A549 (cell line): ENCODE measurements around the gene ANXA1. TPM values are rescaled to one million over a fixed set of nuclear protein-coding genes. Genes with fewer than 3 reads are reported as not detected.
A peak's percentile ranks its signal among the peaks of the same experiment; 100 is the strongest.

Experiments
- ATAC-seq, 2 experiments: fragments of 200-7000 bp in 1 of 2; fragments of >200 bp in 1 of 2; cut with Nextera tagmentation in 1 of 2; cut with Tn5 transposase in 1 of 2; 3 replicates each; pipeline versions ENCODE4 v1.8.0 to v1.9.1; 2018 to 2020; ENCODE audit warnings: mild to moderate bottlenecking in 1 of 2, moderate library complexity in 1 of 2
- CTCF ChIA-PET: fragments of 300-600 bp; sonication (Branson Sonifier 250); formaldehyde crosslinking; extraction: SDS; loops from one replicate; lab custom pipeline; 2021; ENCODE audit warnings: antibody characterized with exemption, inconsistent platforms; lab: Yijun Ruan, JAX
- POLR2A ChIA-PET: fragments of 350-600 bp; formaldehyde crosslinking; extraction: SDS; loops from one replicate; lab custom pipeline; 2021; ENCODE audit warnings: antibody characterized with exemption, inconsistent platforms; lab: Yijun Ruan, JAX
- DNase-seq, 2 experiments: peaks; one replicate each; pipeline versions ENCODE4 v3.0.0 to v3.0.0-alpha.2; 2011 to 2016; ENCODE audit warnings: low read depth in 1 of 2, low spot score in 1 of 2
- FAIRE-seq: peaks from 2 replicates; lab custom pipeline; 2011; peaks lifted over from hg19 to GRCh38; lab: Jason Lieb, UNC
- H3K27ac ChIP-seq, 2 experiments: fragments of >200 bp; sonication (Bioruptor Twin); formaldehyde crosslinking; 3 replicates each; pipeline ENCODE4 v1.5.1; 2016 to 2017
- H3K4me1 ChIP-seq: fragments of >200 bp; sonication (Bioruptor Twin); formaldehyde crosslinking; 3 replicates; pipeline ENCODE4 v1.6.1; 2016
- H3K4me2 ChIP-seq: fragments of >200 bp; sonication (Bioruptor Twin); formaldehyde crosslinking; 3 replicates; pipeline ENCODE4 v1.6.1; 2016
- H3K4me3 ChIP-seq: fragments of >200 bp; sonication (Bioruptor Twin); formaldehyde crosslinking; 3 replicates; pipeline ENCODE4 v1.5.1; 2016
- H3K9me3 ChIP-seq: fragments of >200 bp; sonication (Bioruptor Twin); formaldehyde crosslinking; 3 replicates; pipeline ENCODE4 v1.6.1; 2016
- CBX8 ChIP-seq: fragments of 200-600 bp; sonication (generic); IDR thresholded peaks from 2 replicates; pipeline ENCODE4 v1.6.1; 2016
- CEBPB ChIP-seq, 2 experiments: fragments of >200 bp in 1 of 2; sonication (Bioruptor Twin) in 1 of 2; formaldehyde crosslinking in 1 of 2; IDR thresholded peaks; 2 replicates each; pipeline ENCODE4 v1.6.1; 2012 to 2016
- EP300 ChIP-seq, 2 experiments: fragments of >200 bp; sonication (Bioruptor Twin); formaldehyde crosslinking; IDR thresholded peaks; 2 replicates in 1 of 2; 3 replicates in 1 of 2; pipeline ENCODE4 v1.6.1; 2016 to 2017
- FOSL2 ChIP-seq, 2 experiments: fragments of 450-650 bp in 1 of 2; fragments of >200 bp in 1 of 2; sonication (Bioruptor Twin) in 1 of 2; formaldehyde crosslinking; IDR thresholded peaks; 2 replicates each; pipeline versions ENCODE4 v1.5.0 to v1.6.1; 2016 to 2020; ENCODE audit warnings: mild to moderate bottlenecking in 1 of 2, moderate library complexity in 1 of 2
- GATA3 ChIP-seq: IDR thresholded peaks from 2 replicates; pipeline ENCODE4 v1.6.1; 2012; ENCODE audit warnings: borderline replicate concordance
- HDAC2 ChIP-seq: fragments of 200-600 bp; sonication (generic); IDR thresholded peaks from 2 replicates; pipeline ENCODE4 v1.6.1; 2016
- JUN ChIP-seq, 2 experiments: fragments of >200 bp; sonication (Bioruptor Twin); formaldehyde crosslinking; IDR thresholded peaks; 2 replicates in 1 of 2; 3 replicates in 1 of 2; pipeline ENCODE4 v1.6.1; 2016 to 2017
- JUNB ChIP-seq: fragments of >200 bp; sonication (Bioruptor Twin); formaldehyde crosslinking; IDR thresholded peaks from 2 replicates; pipeline ENCODE4 v1.6.1; 2016
- RAD21 ChIP-seq, 2 experiments: fragments of >200 bp in 1 of 2; sonication (Bioruptor Twin) in 1 of 2; formaldehyde crosslinking in 1 of 2; IDR thresholded peaks in 1 of 2; conservative IDR thresholded peaks in 1 of 2; 2 replicates in 1 of 2; 3 replicates in 1 of 2; pipeline ENCODE4 v1.6.1; 2012 to 2018; ENCODE audit warnings: inconsistent platforms in 1 of 2
- RARB ChIP-seq: fragments of 250-450 bp; sonication (Bioruptor Pico); IDR thresholded peaks from 2 replicates; pipeline ENCODE4 v1.8.0; 2021; ENCODE audit warnings: mild to moderate bottlenecking, moderate library complexity
- RCOR1 ChIP-seq: fragments of 150-350 bp; IDR thresholded peaks from 2 replicates; pipeline ENCODE4 v1.6.1; 2014; ENCODE audit warnings: antibody characterized with exemption, low read length, low read depth
- RFX5 ChIP-seq: fragments of 450-650 bp; IDR thresholded peaks from 2 replicates; pipeline ENCODE4 v1.7.1; 2014; ENCODE audit warnings: antibody characterized with exemption, mild to moderate bottlenecking, moderate library complexity
- SMC3 ChIP-seq: fragments of >200 bp; sonication (Bioruptor Twin); formaldehyde crosslinking; IDR thresholded peaks from 3 replicates; pipeline ENCODE4 v1.6.1; 2018; ENCODE audit warnings: inconsistent platforms
- TFCP2L1 ChIP-seq: fragments of 250-450 bp; sonication (Bioruptor Pico); IDR thresholded peaks from 2 replicates; pipeline ENCODE4 v1.5.0; 2021; ENCODE audit warnings: mild to moderate bottlenecking
- ZFP36 ChIP-seq: fragments of 450-650 bp; IDR thresholded peaks from 2 replicates; pipeline ENCODE4 v1.6.1; 2014; ENCODE audit warnings: borderline replicate concordance; ENCODE audit not compliant: partially characterized antibody
- ZNF302 ChIP-seq: fragments of 250-450 bp; sonication (Bioruptor Pico); IDR thresholded peaks from 2 replicates; pipeline ENCODE4 v1.9.0; 2021; ENCODE audit warnings: inconsistent platforms, mild to moderate bottlenecking, moderate library complexity
- WGBS: methylation state at CpG from one replicate; pipeline ENCODE4 v1.1.6; 2017; ENCODE audit errors: missing lambda C conversion rate; 5-methylcytosine and 5-hydroxymethylcytosine counted together
- polyA plus RNA-seq, 4 experiments: library from polyadenylated mRNA; depleted of rRNA in 3 of 4; stranded (reverse); fragments of >200 nt; fragmentation: RNase III in 1 of 4; extraction: RNeasy Plus Mini Kit Qiagen cat#74134 plus additional on column Dnase treatment in 1 of 4; gene quantifications; 2 replicates in 3 of 4; 3 replicates in 1 of 4; pipeline ENCODE4 v1.2.3, GENCODE V29; 2011 to 2017
- TF ChIP-seq, protein P1 (sequence below): fragments of >200 bp; sonication (Bioruptor Twin); formaldehyde crosslinking; IDR thresholded peaks from 3 replicates; pipeline ENCODE4 v1.6.1; 2016
- TF ChIP-seq, protein P2 (sequence below): fragments of >200 bp; sonication (Bioruptor Twin); formaldehyde crosslinking; IDR thresholded peaks from 3 replicates; pipeline ENCODE4 v1.5.1; 2016
- TF ChIP-seq, protein P3 (sequence below): fragments of 200-600 bp; sonication (generic); IDR thresholded peaks from 2 replicates; pipeline ENCODE4 v1.6.1; 2016; ENCODE audit warnings: antibody characterized with exemption, mild to moderate bottlenecking, moderate library complexity

The ANXA1 gene
- polyA plus RNA-seq, 2 of the 4 experiments (the other 2 are of a cell fraction) = 1,601 to 1,990 TPM

DNA sequence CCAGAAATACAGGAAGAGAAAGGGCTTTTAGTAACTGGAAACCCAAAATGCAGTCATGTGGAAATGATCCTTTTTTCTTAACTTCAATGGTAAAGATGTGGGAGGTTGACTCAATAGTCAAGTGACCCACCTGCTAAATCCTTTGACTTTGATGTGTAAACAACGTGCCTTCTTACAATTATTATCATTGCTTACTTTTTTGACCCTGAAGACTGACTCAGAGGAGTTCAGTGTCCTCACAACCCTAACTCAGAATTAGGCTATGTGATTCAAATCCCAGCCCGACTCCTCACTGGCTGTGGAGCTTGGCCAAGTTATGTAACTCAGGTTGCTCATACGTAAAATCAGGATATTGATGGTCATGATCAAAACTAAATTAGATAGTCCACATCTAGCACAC, 27.9 kb downstream of the ANXA1 start:
- H3K27ac ChIP-seq = peak overlapping the region; percentile 84 to 88
- H3K9me3 ChIP-seq = no peaks in the 10 kb centered on the region
- H3K4me3 ChIP-seq = no peak overlapping the region
- DNase-seq = peak in 1 of 2 experiments; percentile 78
- WGBS = 2% methylated on average over 3 of the region's 3 CpGs
- H3K4me2 ChIP-seq = peak overlapping the region; percentile 79
- ChIA-PET POLR2A (interaction anchor here (0.6 to 1.6 kb wide), 3 partner anchors 9 to 46 kb away, joined by 3 to 6 read pairs (median 5); no protein-coding TSS in a partner anchor), CTCF (interaction anchor here (0.6 to 3.7 kb wide), 9 partner anchors 16 to 323 kb away, joined by 3 to 15 read pairs (median 5); no protein-coding TSS in a partner anchor)
- peak; percentile 3 to 31; a peak in 3 of 6 replicates for ATAC-seq
- TF ChIP-seq TFCP2L1 (CRISPR knock-in tag) (no peak), SMC3 (0 out of 3 replicates have a peak, but pooled peaks have one; percentile 36), GATA3 (peak; percentile 83), JUNB (peak; percentile 93), ZNF302 (CRISPR knock-in tag) (no peak), HDAC2 (no peak), JUN (IDR thresholded peaks at IDR 0.05) (peak; percentile 87 to 91; a peak in 4 of 5 replicates), FOSL2 (IDR thresholded peaks at IDR 0.05) (peak; percentile 76), FOSL2 (CRISPR knock-in tag; IDR thresholded peaks at IDR 0.05) (peak; percentile 70), CEBPB (IDR thresholded peaks at IDR 0.05) (peak; percentile 52 to 68; a peak in 3 of 4 replicates), RAD21 (conservative IDR thresholded peaks at IDR 0.05 in 1 of 2, IDR thresholded peaks at IDR 0.05 in 1 of 2) (peak in 1 of 2 experiments; percentile 26; a peak in 1 of 5 replicates), EP300 (IDR thresholded peaks at IDR 0.05) (peak; percentile 88 to 93; a peak in 4 of 5 replicates)
- TF ChIP-seq, protein P1, sequence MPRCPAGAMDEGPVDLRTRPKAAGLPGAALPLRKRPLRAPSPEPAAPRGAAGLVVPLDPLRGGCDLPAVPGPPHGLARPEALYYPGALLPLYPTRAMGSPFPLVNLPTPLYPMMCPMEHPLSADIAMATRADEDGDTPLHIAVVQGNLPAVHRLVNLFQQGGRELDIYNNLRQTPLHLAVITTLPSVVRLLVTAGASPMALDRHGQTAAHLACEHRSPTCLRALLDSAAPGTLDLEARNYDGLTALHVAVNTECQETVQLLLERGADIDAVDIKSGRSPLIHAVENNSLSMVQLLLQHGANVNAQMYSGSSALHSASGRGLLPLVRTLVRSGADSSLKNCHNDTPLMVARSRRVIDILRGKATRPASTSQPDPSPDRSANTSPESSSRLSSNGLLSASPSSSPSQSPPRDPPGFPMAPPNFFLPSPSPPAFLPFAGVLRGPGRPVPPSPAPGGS = peak; percentile 73; the same call in 1 of the 3 replicates
- TF ChIP-seq, protein P2, sequence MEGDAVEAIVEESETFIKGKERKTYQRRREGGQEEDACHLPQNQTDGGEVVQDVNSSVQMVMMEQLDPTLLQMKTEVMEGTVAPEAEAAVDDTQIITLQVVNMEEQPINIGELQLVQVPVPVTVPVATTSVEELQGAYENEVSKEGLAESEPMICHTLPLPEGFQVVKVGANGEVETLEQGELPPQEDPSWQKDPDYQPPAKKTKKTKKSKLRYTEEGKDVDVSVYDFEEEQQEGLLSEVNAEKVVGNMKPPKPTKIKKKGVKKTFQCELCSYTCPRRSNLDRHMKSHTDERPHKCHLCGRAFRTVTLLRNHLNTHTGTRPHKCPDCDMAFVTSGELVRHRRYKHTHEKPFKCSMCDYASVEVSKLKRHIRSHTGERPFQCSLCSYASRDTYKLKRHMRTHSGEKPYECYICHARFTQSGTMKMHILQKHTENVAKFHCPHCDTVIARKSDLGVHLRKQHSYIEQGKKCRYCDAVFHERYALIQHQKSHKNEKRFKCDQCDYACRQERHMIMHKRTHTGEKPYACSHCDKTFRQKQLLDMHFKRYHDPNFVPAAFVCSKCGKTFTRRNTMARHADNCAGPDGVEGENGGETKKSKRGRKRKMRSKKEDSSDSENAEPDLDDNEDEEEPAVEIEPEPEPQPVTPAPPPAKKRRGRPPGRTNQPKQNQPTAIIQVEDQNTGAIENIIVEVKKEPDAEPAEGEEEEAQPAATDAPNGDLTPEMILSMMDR = no peak
- FAIRE-seq = peak; percentile 99
- peaks cover 97% of the 10 kb centered on the region for H3K4me1 ChIP-seq

DNA sequence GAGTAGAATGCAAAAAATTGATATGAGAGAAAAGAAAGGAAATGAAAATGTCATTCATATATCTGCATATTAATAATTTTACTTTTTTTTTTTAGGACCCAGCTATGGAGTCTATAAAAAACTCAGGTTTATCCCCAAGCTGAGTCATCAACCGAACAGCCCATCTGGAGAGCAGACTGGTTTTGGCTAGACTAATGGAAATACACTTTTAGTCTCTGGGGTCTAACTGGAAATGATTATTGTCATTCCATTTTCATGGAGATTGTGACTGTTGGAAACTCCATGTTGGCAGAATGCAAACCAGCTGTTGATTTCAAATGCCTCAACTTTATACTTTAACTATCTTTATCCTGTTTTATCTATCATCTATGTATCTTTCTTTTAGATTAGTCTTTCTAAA, 28.7 kb downstream of the ANXA1 start:
- H3K4me1 ChIP-seq = peaks cover 92% of the 10 kb centered on the region
- POLR2A ChIA-PET = interaction anchor here (1.2 to 1.6 kb wide), 2 partner anchors 10 to 47 kb away, joined by 5 to 6 read pairs; no protein-coding TSS in a partner anchor
- peaks cover 7% of the 10 kb centered on the region for H3K9me3 ChIP-seq
- peak overlapping the region; percentile 79 for H3K4me2 ChIP-seq
- FAIRE-seq = peak; percentile 23
- H3K27ac ChIP-seq = peak overlapping the region; percentile 83 to 88
- ATAC-seq = no peak
- TF ChIP-seq FOSL2 (IDR thresholded peaks at IDR 0.05) = no peak
- TF ChIP-seq FOSL2 (CRISPR knock-in tag; IDR thresholded peaks at IDR 0.05) = peak; percentile 61
- no peak for TF ChIP-seq RARB
- TF ChIP-seq ZFP36 = no peak
- TF ChIP-seq HDAC2 = no peak
- DNase-seq = no peak
- CTCF ChIA-PET = interaction anchor here (0.9 to 3.7 kb wide), 12 partner anchors 20 to 336 kb away, joined by 3 to 15 read pairs (median 6); no protein-coding TSS in a partner anchor
- WGBS = 0% methylated on average over 1 of the region's 1 CpG
- H3K4me3 ChIP-seq = no peak overlapping the region

DNA sequence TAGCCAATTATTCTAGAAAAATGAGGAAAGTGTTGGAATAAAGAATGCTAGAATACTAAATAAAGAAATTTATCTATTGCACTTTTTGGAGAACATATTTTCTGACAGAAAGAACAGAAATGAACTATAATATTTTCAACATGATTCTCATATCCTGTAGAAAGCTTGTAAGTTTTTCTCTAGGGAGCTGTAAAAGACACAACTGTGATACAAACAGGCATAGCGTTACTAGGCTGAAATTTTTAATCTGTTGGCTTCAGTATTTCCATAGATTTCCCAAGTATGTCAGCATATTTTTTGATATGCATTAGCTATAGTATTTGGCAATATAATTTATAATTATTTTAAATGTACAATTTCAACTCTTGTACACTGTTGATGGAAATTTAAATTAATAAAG, 31.3 kb downstream of the ANXA1 start:
- 16% methylated on average over 1 of the region's 1 CpG for WGBS
- DNase-seq (no peak), ATAC-seq (no peak), FAIRE-seq (peak; percentile 61)
- Histone ChIP-seq H3K9me3 (peaks cover 26% of the 10 kb centered on the region), H3K4me1 (peaks cover 67% of the 10 kb centered on the region), H3K4me3 (peak overlapping the region; percentile 39), H3K27ac (peak overlapping the region; percentile 88), H3K4me2 (peak overlapping the region; percentile 79)
- CTCF ChIA-PET = interaction anchor here (1.2 to 3.7 kb wide), 15 partner anchors 17 to 1144 kb away, joined by 3 to 20 read pairs (median 5); no protein-coding TSS in a partner anchor
- POLR2A ChIA-PET = no interaction called here
- TF ChIP-seq, protein P3, sequence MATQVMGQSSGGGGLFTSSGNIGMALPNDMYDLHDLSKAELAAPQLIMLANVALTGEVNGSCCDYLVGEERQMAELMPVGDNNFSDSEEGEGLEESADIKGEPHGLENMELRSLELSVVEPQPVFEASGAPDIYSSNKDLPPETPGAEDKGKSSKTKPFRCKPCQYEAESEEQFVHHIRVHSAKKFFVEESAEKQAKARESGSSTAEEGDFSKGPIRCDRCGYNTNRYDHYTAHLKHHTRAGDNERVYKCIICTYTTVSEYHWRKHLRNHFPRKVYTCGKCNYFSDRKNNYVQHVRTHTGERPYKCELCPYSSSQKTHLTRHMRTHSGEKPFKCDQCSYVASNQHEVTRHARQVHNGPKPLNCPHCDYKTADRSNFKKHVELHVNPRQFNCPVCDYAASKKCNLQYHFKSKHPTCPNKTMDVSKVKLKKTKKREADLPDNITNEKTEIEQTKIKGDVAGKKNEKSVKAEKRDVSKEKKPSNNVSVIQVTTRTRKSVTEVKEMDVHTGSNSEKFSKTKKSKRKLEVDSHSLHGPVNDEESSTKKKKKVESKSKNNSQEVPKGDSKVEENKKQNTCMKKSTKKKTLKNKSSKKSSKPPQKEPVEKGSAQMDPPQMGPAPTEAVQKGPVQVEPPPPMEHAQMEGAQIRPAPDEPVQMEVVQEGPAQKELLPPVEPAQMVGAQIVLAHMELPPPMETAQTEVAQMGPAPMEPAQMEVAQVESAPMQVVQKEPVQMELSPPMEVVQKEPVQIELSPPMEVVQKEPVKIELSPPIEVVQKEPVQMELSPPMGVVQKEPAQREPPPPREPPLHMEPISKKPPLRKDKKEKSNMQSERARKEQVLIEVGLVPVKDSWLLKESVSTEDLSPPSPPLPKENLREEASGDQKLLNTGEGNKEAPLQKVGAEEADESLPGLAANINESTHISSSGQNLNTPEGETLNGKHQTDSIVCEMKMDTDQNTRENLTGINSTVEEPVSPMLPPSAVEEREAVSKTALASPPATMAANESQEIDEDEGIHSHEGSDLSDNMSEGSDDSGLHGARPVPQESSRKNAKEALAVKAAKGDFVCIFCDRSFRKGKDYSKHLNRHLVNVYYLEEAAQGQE = no peak
- TF ChIP-seq CBX8 (no peak), RCOR1 (no peak), RFX5 (no peak), RARB (no peak)
